OCI-LY1 (cell line): ENCODE measurements around the gene LAMTOR3.

Experiments
- H2AFZ ChIP-seq: fragments of 200-600 bp; sonication (generic), shearing (Covaris generic); 2 replicates; pipeline ENCODE4 v1.6.0; 2014; ENCODE audit warnings: antibody characterized with exemption, mild to moderate bottlenecking, low read length
- H3F3A ChIP-seq: fragments of 200-600 bp; sonication (generic), shearing (Covaris generic); 2 replicates; pipeline ENCODE4 v1.6.0; 2014; ENCODE audit warnings: mild to moderate bottlenecking, antibody characterized with exemption, low read length, moderate library complexity; ENCODE audit not compliant: insufficient read depth
- H3K27ac ChIP-seq: fragments of 200-600 bp; sonication (generic); 2 replicates; pipeline ENCODE4 v1.5.1; 2014; ENCODE audit warnings: low read length, mixed run types, mild to moderate bottlenecking, low read depth; ENCODE audit not compliant: poor library complexity, severe bottlenecking
- H3K27me3 ChIP-seq: fragments of 200-600 bp; sonication (generic); 2 replicates; pipeline ENCODE4 v1.6.0; 2014; ENCODE audit warnings: antibody characterized with exemption, mild to moderate bottlenecking, low read length, moderate library complexity; ENCODE audit not compliant: insufficient read depth
- H3K36me3 ChIP-seq: fragments of 200-600 bp; sonication (generic); 2 replicates; pipeline ENCODE4 v1.6.1; 2014; ENCODE audit warnings: mild to moderate bottlenecking, antibody characterized with exemption, low read length, moderate library complexity, mixed read lengths; ENCODE audit not compliant: insufficient read depth
- H3K4me1 ChIP-seq: fragments of 200-600 bp; sonication (generic); 2 replicates; pipeline ENCODE4 v1.5.1; 2014; ENCODE audit warnings: mild to moderate bottlenecking, low read length, moderate library complexity; ENCODE audit not compliant: insufficient read depth, severe bottlenecking
- H3K4me2 ChIP-seq: fragments of 200-600 bp; sonication (generic), shearing (Covaris generic); 2 replicates; pipeline ENCODE4 v1.6.1; 2014; ENCODE audit warnings: low read length
- H3K4me3 ChIP-seq: fragments of 200-600 bp; sonication (generic); 2 replicates; pipeline ENCODE4 v1.5.1; 2014; ENCODE audit warnings: low read length, low read depth, mild to moderate bottlenecking, mixed read lengths; ENCODE audit not compliant: poor library complexity, severe bottlenecking
- H3K79me2 ChIP-seq: fragments of 200-600 bp; shearing (Covaris generic); 2 replicates; pipeline ENCODE4 v1.6.1; 2016; ENCODE audit warnings: mixed run types, low read length, mixed read lengths; ENCODE audit not compliant: insufficient read depth
- H3K9ac ChIP-seq: fragments of 200-600 bp; sonication (generic), shearing (Covaris generic); 2 replicates; pipeline ENCODE4 v1.6.1; 2014; ENCODE audit warnings: mild to moderate bottlenecking, low read length, mixed read lengths
- H3K9me2 ChIP-seq: fragments of 200-600 bp; sonication (generic), shearing (Covaris generic); 2 replicates; pipeline ENCODE4 v1.6.1; 2014; ENCODE audit warnings: low read depth, mild to moderate bottlenecking, low read length, mixed read lengths
- H3K9me3 ChIP-seq: fragments of 200-600 bp; shearing (Covaris generic); 2 replicates; pipeline ENCODE4 v1.6.1; 2014; ENCODE audit warnings: low read length, mixed read lengths
- H4K20me1 ChIP-seq: fragments of 200-600 bp; sonication (generic), shearing (Covaris generic); 2 replicates; pipeline ENCODE4 v1.6.0; 2016; ENCODE audit warnings: mild to moderate bottlenecking, low read length; ENCODE audit not compliant: insufficient read depth
- CTCF ChIP-seq: fragments of 200-600 bp; sonication (generic), shearing (Covaris generic); IDR thresholded peaks from 2 replicates; pipeline ENCODE4 v1.5.1; 2017; ENCODE audit warnings: mild to moderate bottlenecking, antibody characterized with exemption, low read length, moderate library complexity, mixed read lengths
- EZH2 ChIP-seq: fragments of 200-600 bp; sonication (generic), shearing (Covaris generic); IDR thresholded peaks from 2 replicates; pipeline ENCODE4 v1.8.0; 2017; ENCODE audit warnings: borderline replicate concordance, mixed run types, mild to moderate bottlenecking, antibody characterized with exemption, low read length, moderate library complexity, mixed read lengths

LAMTOR3 gene

GRCh38 chr4:99894161-99894997, at the start of gene LAMTOR3:
TSS of gene LAMTOR3 (minus strand) at chr4:99894427. CDS start at chr4:99893963, 464 bp downstream.
- Histone ChIP-seq H3K9ac (peak within 1 kb of the TSS; percentile 87), H4K20me1 (no peaks in the 10 kb centered on the region), H3K9me2 (no peaks in the 10 kb centered on the region), H3K9me3 (no peaks in the 10 kb centered on the region), H3K4me2 (peak within 1 kb of the TSS; percentile 98), H3K79me2 (peaks cover 34% of the 10 kb centered on the region), H3K4me1 (peaks cover 27% of the 10 kb centered on the region), H2AFZ (peak within 1 kb of the TSS; percentile 46; the same call in 1 of the 2 replicates), H3K27me3 (no peaks in the 10 kb centered on the region), H3K36me3 (peaks cover 10% of the 10 kb centered on the region; the same call in 1 of the 2 replicates), H3F3A (no peaks in the 10 kb centered on the region), H3K27ac (peak within 1 kb of the TSS; percentile 80), H3K4me3 (peak within 1 kb of the TSS; percentile 99)
- TF ChIP-seq CTCF (no peak), EZH2 (no peak)

GRCh38 chr4:99938243-99938753, 44.1 kb upstream of the LAMTOR3 start:
- H3K9ac ChIP-seq: no peak overlapping the region
- no peak overlapping the region for H3K4me3 ChIP-seq
- H3K36me3 ChIP-seq: peaks cover 43% of the 10 kb centered on the region
- H3K27me3 ChIP-seq: no peaks in the 10 kb centered on the region
- peaks cover 6% of the 10 kb centered on the region for H3K4me1 ChIP-seq
- H3K9me3 ChIP-seq: peaks cover 5% of the 10 kb centered on the region; the same call in 1 of the 2 replicates
- H3K9me2 ChIP-seq: no peaks in the 10 kb centered on the region
- H3K4me2 ChIP-seq: no peak overlapping the region
- no peak overlapping the region for H3K27ac ChIP-seq
- H3K79me2 ChIP-seq: peaks cover 75% of the 10 kb centered on the region
- H4K20me1 ChIP-seq: no peaks in the 10 kb centered on the region
- TF ChIP-seq EZH2: no peak
- TF ChIP-seq CTCF: no peak
- H2AFZ ChIP-seq: no peak overlapping the region
- H3F3A ChIP-seq: no peaks in the 10 kb centered on the region

GRCh38 chr4:99934891-99935290, 40.7 kb upstream of the LAMTOR3 start:
- Histone ChIP-seq H4K20me1 (no peaks in the 10 kb centered on the region), H3K4me3 (no peak overlapping the region), H3F3A (no peaks in the 10 kb centered on the region), H3K36me3 (peaks cover 48% of the 10 kb centered on the region), H3K79me2 (peaks cover 75% of the 10 kb centered on the region), H3K9ac (no peak overlapping the region), H3K9me2 (no peaks in the 10 kb centered on the region), H3K9me3 (peaks cover 12% of the 10 kb centered on the region), H3K4me1 (no peaks in the 10 kb centered on the region), H3K27ac (no peak overlapping the region), H3K27me3 (no peaks in the 10 kb centered on the region), H3K4me2 (no peak overlapping the region), H2AFZ (no peak overlapping the region)
- no peak for TF ChIP-seq CTCF
- no peak for TF ChIP-seq EZH2
